GM19193 (cell line): ENCODE results near the gene TFR2.

Experiments
- POLR2A ChIP-seq: IDR thresholded peaks from 4 replicates; pipeline ENCODE4 v1.6.1; 2011; ENCODE audit not compliant: insufficient read depth, insufficient read length; ENCODE audit errors: extremely low read depth

TFR2 gene

GRCh38 chr7:100613412-100614175, 27.8 kb downstream of the TFR2 start:
- TF ChIP-seq POLR2A = no peak

GRCh38 chr7:100612730-100613390, 28.5 kb downstream of the TFR2 start:
- TF ChIP-seq POLR2A = no peak

DNA sequence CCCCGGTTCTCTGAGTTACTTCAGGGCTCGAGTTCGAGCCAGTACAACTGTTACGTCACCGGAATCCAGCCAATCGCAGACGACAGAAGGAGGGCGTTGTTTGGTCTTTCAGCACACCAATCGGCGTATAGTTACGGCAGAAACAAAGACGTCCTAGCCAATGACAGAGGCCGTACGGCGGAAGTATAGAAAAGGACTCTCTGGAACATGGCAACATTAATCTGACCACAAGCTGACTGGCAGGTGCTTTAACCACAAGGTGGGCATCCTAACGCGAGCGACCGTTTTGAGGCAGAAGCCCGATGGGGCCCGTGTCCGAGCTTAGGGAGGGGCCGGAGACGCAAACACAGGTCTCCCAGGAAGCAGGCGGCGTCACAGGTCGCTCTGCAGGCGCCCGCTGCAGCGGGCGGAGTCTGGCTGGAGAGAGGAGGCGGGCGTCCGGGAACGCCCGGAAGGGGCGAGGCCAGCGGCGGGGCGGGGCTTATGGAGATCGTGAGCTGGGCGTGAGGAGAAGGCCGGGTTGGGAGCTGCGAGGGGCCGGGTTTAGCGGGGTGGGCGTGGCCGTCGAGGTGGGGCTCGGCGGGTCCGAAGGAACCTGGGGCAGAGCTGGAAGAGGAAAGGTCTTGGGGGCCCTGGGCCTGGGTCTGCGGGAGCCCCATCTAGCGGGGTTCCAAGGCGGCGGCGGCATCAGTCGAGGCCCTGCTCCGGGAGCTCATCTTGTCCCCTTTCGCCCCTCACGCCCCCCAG, 29.2 kb downstream of the TFR2 start, which contains the start of gene MOSPD3:
Gene MOSPD3, plus strand, starts transcription at position 558 of the 747 bp plus-strand sequence. CDS start 252 bp downstream, outside the sequence.
- peak; percentile 92 for TF ChIP-seq POLR2A

- TF ChIP-seq POLR2A = no peak
Observed at GRCh38 chr7:100609958-100610357, 31.4 kb downstream of the TFR2 start.

DNA sequence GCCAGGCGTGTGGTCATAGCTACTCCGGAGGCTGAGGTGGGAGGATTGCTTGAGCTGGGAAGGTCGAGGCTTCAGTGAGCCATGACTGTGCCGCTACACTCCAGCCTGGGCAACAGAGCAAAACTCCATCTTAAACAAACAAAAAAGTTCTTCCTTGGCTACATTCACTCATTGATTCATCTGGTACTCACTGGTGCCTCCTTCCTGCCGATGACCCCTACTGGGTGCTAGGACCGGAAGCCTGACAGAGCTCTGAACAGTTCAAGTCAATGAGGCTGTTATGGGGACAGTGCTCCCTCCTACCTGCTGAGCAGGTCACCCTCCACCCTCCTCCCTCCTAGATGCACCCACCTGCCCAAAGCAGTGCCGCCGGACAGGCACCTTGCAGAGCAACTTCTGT, 34.2 kb downstream of the TFR2 start:
- no peak for TF ChIP-seq POLR2A

- no peak for TF ChIP-seq POLR2A
Observed at GRCh38 chr7:100606313-100606712, 35.0 kb downstream of the TFR2 start.

DNA sequence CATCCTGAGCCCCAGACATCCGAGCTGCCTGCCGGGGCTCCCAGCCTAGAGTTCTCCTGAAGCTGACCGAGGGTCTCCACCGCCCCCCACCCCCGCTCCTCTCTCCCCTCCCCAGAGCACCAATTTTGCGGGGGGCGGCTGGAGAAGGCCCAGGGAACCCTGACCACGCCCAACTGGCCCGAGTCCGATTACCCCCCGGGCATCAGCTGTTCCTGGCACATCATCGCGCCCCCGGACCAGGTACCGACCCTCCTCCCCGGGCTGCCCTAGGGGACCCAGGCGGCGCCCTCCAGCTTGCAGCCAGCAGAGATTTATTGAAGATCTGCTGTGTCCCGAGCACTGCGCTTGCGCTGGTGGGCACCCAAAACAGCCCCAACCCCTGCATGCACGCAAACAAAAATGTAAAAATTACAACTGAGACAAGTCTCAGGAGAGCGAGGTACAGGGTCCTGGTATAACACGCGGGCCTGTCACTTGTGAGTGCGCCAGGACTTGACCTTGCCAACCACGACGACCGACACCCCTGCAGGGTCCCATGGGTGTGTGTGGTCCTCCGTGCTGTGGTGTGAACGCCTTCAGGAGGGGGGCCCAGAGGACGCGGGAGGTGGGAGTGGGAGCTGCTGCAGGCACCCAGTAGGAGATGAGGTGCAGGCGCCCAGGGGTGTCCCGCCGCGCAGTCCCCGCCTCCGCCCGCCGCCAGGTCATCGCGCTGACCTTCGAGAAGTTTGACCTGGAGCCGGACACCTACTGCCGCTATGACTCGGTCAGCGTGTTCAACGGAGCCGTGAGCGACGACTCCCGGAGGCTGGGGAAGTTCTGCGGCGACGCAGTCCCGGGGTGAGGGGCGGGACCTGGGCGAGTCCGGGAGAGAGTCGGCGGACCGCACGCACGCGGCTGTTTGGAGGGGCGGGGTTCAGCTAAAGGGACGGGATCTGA, 36.1 kb downstream of the TFR2 start:
- TF ChIP-seq POLR2A = no peak

DNA sequence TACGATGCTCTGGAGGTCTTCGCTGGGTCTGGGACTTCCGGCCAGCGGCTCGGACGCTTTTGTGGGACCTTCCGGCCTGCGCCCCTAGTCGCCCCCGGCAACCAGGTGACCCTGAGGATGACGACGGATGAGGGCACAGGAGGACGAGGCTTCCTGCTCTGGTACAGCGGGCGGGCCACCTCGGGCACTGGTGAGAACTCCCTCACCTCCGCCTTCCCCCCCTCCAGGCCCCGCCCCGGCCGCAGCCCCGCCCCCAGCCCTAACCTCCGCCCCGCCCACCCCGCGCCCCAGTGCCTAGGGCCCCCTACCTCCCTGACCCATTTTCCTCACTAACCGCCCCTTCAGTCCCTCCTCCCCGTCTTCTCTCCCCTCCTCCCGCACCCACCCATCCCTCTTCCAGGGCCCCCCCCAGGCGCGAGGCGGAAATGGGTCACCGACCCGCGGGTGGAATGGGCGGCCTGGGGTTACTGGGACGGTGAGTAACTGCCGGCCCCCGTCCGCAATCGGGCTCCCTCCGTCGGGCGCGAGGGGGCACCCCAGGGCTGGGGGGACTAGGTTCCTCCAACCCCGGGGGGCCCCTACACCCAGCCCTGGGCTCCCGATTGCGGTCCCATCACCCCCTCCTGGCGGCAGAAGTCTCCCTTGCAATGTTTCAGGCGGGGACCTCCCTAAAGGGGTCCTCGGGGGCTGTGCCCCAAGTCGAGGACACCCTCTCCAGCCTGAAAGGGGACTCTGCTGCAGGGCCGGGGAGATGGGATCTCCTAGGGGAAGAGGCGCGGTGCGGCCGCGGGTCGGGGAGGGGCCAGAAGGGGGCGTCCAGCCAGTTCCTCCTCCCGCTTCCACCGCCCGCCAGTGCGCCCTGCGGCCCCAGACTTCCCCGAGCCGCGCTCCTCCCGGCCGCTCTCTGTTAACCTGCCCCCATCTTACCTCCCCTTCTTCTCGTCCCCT, 37.0 kb downstream of the TFR2 start:
- TF ChIP-seq POLR2A = no peak

- no peak for TF ChIP-seq POLR2A
Observed at GRCh38 chr7:100603726-100604027, 37.7 kb downstream of the TFR2 start.

DNA sequence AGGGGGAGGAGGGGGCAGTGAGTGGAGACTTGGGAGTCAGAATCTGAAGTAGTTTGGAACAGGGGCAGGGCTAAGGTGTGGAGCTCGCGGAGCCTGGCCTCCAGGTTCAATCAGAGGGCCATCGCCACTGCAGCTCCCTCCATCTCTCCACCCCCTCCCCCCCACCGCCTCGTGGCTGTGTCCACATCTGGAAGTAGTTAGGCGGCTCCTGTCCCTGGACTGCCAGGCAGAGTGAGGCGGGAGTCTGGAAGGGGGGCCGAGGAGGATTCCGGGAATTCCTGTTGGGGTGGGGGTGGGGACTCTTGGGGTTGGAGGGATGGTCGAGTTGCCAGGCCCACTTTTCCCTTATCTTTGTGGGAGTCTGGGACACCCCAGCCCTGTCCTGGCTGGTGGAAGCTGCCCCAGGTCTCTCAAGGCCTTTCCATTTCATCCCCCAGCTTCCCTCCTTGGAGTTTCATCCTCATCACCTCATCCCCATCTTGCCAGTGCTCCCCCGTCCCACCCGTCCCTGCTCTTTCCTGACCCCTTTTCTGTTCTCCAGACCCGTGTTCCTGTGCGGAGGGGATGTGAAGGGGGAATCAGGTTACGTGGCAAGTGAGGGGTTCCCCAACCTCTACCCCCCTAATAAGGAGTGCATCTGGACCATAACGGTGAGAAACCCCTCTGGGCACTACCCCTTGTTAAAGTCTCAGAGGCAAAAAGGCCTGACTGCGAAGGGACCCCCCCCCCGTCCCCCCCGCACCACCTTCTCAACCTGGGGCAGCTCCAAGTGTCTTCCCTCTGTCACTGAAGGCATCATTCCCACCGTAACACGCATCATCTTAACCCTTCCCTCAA, 38.2 kb downstream of the TFR2 start:
- TF ChIP-seq POLR2A = no peak

DNA sequence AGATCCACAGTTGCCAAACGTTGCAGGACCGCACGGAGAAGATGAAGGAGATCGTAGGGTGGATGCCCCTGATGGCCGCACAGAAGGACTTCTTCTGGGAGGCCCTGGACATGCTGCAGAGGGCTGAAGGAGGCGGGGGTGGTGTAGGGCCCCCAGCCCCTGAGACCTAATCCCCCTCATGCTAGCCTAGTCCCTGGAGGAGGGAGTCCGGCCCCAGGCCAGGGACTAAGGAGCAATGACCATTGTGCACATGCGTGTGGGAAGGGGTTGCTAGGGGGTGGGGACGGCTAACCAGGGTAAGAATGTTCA, 40.7 kb downstream of the TFR2 start:
- TF ChIP-seq POLR2A = no peak

DNA sequence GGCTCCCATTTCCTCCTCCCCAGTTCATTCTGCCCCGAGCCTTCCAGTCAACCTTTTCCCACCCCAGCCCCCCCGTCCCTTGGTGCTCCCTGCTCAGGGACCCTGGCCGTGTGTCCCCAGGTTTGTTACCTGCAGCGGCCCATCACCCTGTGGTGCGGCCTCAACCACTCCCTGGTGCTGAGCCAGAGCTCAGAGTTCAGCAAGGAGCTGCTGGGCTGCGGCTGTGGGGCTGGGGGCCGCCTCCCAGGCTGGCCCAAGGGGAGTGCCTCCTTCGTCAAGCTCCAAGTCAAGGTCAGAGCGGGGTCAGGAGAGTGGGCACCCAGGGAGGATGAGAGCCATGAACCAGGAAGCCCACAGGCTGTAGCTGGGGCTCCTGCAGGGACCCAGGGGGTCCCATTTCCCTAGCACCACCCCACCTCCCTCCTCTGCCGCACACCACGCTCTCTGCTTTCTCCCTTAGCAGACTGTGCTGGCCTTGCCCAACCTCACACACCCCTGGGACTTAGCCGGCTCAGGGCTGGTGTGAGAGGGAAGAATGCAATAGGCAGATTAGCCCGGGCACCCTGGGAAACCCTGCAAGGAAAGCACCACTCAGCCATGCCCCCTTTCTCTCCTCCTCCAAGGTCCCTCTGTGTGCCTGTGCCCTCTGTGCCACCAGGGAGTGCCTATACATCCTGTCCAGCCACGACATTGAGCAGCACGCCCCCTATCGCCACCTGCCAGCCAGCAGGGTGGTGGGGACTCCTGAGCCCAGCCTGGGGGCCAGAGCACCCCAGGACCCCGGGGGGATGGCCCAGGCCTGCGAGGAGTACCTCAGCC, 41.2 kb downstream of the TFR2 start:
- TF ChIP-seq POLR2A = no peak

GRCh38 chr7:100598425-100598824, 42.9 kb downstream of the TFR2 start:
- TF ChIP-seq POLR2A = no peak

GRCh38 chr7:100595188-100595587, 46.2 kb downstream of the TFR2 start:
- TF ChIP-seq POLR2A = no peak
